GM12878 (cell line): ENCODE measurements around the gene FTO. TPM values are rescaled to one million over a fixed set of nuclear protein-coding genes. Genes with fewer than 3 reads are reported as not detected.

Experiments
- ATAC-seq: fragments of 200-7000 bp; cut with Tn5 transposase; 3 replicates; pipeline ENCODE4 v1.9.1; 2020; ENCODE audit warnings: mild to moderate bottlenecking, moderate library complexity
- BruUV-seq: library from RNA; stranded (reverse); fragments of 400-500 nt; replicated peaks from 2 replicates; lab custom pipeline; 2021; lab: Mats Ljungman, UMichigan
- CTCF ChIA-PET: fragments of 300-600 bp; sonication (Branson Sonifier 250); formaldehyde crosslinking; extraction: SDS; loops from one replicate; lab custom pipeline; 2021; ENCODE audit warnings: inconsistent platforms; lab: Yijun Ruan, JAX
- POLR2A ChIA-PET: fragments of 350-600 bp; formaldehyde crosslinking; extraction: SDS; loops from one replicate; lab custom pipeline; 2021; ENCODE audit warnings: inconsistent platforms; lab: Charles Lee
- RAD21 ChIA-PET: fragments of 300-600 bp; sonication (Branson Sonifier 250); formaldehyde crosslinking; loops from one replicate; lab custom pipeline; 2023; ENCODE audit warnings: antibody characterized with exemption; ENCODE audit not compliant: unreplicated experiment; lab: Charles Lee
- SMC1A ChIA-PET: fragments of 300-600 bp; sonication (Branson Sonifier 250); formaldehyde crosslinking; loops from one replicate; lab custom pipeline; 2023; ENCODE audit not compliant: unreplicated experiment, uncharacterized antibody; lab: Charles Lee
- DNase-seq: peaks from one replicate; pipeline ENCODE4 v3.0.0-alpha.2; 2011; ENCODE audit warnings: low read depth, low spot score
- FAIRE-seq: peaks from 3 replicates; lab custom pipeline; 2011; peaks lifted over from hg19 to GRCh38; lab: Jason Lieb, UNC
- H2AFZ ChIP-seq: 2 replicates; pipeline ENCODE4 v1.6.0; 2011; ENCODE audit warnings: low read depth, low read length, control low read depth; ENCODE audit not compliant: control insufficient read depth
- H3K27ac ChIP-seq: 2 replicates; pipeline ENCODE4 v1.5.1; 2011; ENCODE audit warnings: control low read depth; ENCODE audit not compliant: control insufficient read depth, insufficient read depth
- H3K27me3 ChIP-seq, 2 experiments: replicated peaks in 1 of 2; 2 replicates each; pipeline versions ENCODE4 v1.6.0 to v1.6.1; 2011; ENCODE audit warnings: low read length in 1 of 2; ENCODE audit not compliant: control insufficient read depth in 2 of 2, insufficient read depth in 2 of 2
- H3K36me3 ChIP-seq, 2 experiments: 2 replicates each; pipeline ENCODE4 v1.5.1; 2011; ENCODE audit warnings: low read length in 1 of 2; ENCODE audit not compliant: control insufficient read depth in 2 of 2, insufficient read depth in 2 of 2
- H3K4me1 ChIP-seq: 2 replicates; pipeline ENCODE4 v1.6.1; 2011; ENCODE audit warnings: mild to moderate bottlenecking, low read length, moderate library complexity, mixed read lengths; ENCODE audit not compliant: control insufficient read depth, insufficient read depth
- H3K4me2 ChIP-seq: 2 replicates; pipeline ENCODE4 v1.6.0; 2011; ENCODE audit warnings: control low read depth; ENCODE audit not compliant: control insufficient read depth, insufficient read depth
- H3K4me3 ChIP-seq: fragments of 200-600 bp; sonication (generic); 2 replicates; pipeline ENCODE4 v1.5.1; 2016
- H3K79me2 ChIP-seq: 2 replicates; pipeline ENCODE4 v1.6.0; 2011; ENCODE audit warnings: low read length; ENCODE audit not compliant: control insufficient read depth, insufficient read depth
- H3K9ac ChIP-seq: 2 replicates; pipeline ENCODE4 v1.8.0; 2011; ENCODE audit warnings: low read length, control low read depth, mixed read lengths; ENCODE audit not compliant: control insufficient read depth, insufficient read depth
- H3K9me3 ChIP-seq: replicated peaks from 3 replicates; pipeline ENCODE4 v1.5.1; 2011; ENCODE audit warnings: mild to moderate bottlenecking, low read length; ENCODE audit not compliant: control insufficient read depth, insufficient read depth
- H4K20me1 ChIP-seq: 2 replicates; pipeline ENCODE4 v1.6.0; 2011; ENCODE audit not compliant: control insufficient read depth, insufficient read depth
- ATF7 ChIP-seq: fragments of 450-650 bp; IDR thresholded peaks from 2 replicates; pipeline ENCODE4 v1.6.1; 2016; ENCODE audit warnings: low read depth, mild to moderate bottlenecking
- BCL11A ChIP-seq: IDR thresholded peaks from 2 replicates; pipeline ENCODE4 v1.6.1; 2011; ENCODE audit warnings: low read depth, low read length
- ESRRA ChIP-seq: IDR thresholded peaks from 2 replicates; pipeline ENCODE4 v1.6.1; 2012; ENCODE audit warnings: mild to moderate bottlenecking, low read length, improper control_type of control experiment
- HDGF ChIP-seq: fragments of 450-650 bp; IDR thresholded peaks from 2 replicates; pipeline ENCODE4 v1.6.1; 2016; ENCODE audit warnings: antibody characterized with exemption
- IKZF1 ChIP-seq: fragments of 450-650 bp; conservative IDR thresholded peaks from 2 replicates; pipeline ENCODE4 v1.6.1; 2017; ENCODE audit warnings: antibody characterized with exemption, mild to moderate bottlenecking
- MTA3 ChIP-seq: IDR thresholded peaks from 2 replicates; pipeline ENCODE4 v1.6.1; 2012; ENCODE audit warnings: low read length, inconsistent platforms, borderline replicate concordance
- MYB ChIP-seq: fragments of 150-350 bp; IDR thresholded peaks from 2 replicates; pipeline ENCODE4 v1.6.1; 2014; ENCODE audit warnings: mild to moderate bottlenecking, low read depth, low read length, borderline replicate concordance
- NR2C1 ChIP-seq: fragments of 450-650 bp; IDR thresholded peaks from 2 replicates; pipeline ENCODE4 v1.6.1; 2017; ENCODE audit warnings: antibody characterized with exemption, mild to moderate bottlenecking, moderate library complexity
- TAF1 ChIP-seq: IDR thresholded peaks from 2 replicates; pipeline ENCODE4 v1.6.1; 2011; ENCODE audit warnings: mild to moderate bottlenecking, low read depth, low read length, borderline replicate concordance
- ZBTB33 ChIP-seq: fragments of 450-650 bp; IDR thresholded peaks from 2 replicates; pipeline ENCODE4 v1.6.1; 2017; ENCODE audit warnings: mild to moderate bottlenecking
- ZNF384 ChIP-seq: IDR thresholded peaks from 2 replicates; pipeline ENCODE4 v1.6.1; 2012; ENCODE audit warnings: low read depth, mild to moderate bottlenecking, low read length, improper control_type of control experiment, borderline replicate concordance
- ZSCAN29 ChIP-seq: fragments of 450-650 bp; IDR thresholded peaks from 2 replicates; pipeline ENCODE4 v1.6.1; 2017; ENCODE audit warnings: mild to moderate bottlenecking, moderate library complexity
- WGBS: methylation state at CpG from one replicate; pipeline ENCODE4 v1.1.6; 2016; ENCODE audit warnings: low lambda C conversion rate; ENCODE audit not compliant: insufficient replicate concordance, insufficient coverage; ENCODE audit errors: missing lambda C conversion rate; 5-methylcytosine and 5-hydroxymethylcytosine counted together
- in situ Hi-C: fragments of 300-500 bp; cut with MboI; formaldehyde crosslinking; loops from 9 replicates; pipeline ENCODE4 v1.14.3; 2018; ENCODE audit warnings: mixed read lengths
- intact Hi-C: fragments of 100-400 bp; cut with micrococcal nuclease; formaldehyde crosslinking; loops from one replicate; pipeline ENCODE4 v1.14.2; 2022; ENCODE audit not compliant: unreplicated experiment
- polyA plus RNA-seq, 11 experiments: library from polyadenylated mRNA; depleted of rRNA in 4 of 11; unstranded in 6 of 11; stranded (reverse) in 5 of 11; fragments of >200 nt; fragmentation: Nextera tagmentation in 4 of 11; fragmentation: Illumina TruSeq in 1 of 11; extraction: Ambion mirVana in 4 of 11; extraction: Trizol in 1 of 11; gene quantifications; 1 replicate in 1 of 11; 2 replicates in 10 of 11; pipeline versions ENCODE4 v1.2.1 to v1.2.3, GENCODE V29; 2011 to 2016; ENCODE audit warnings: inconsistent platforms in 2 of 11, missing spikeins in 2 of 11, low read depth in 1 of 11
- total RNA-seq, 4 experiments: library from RNA; depleted of rRNA in 3 of 4; stranded (reverse); fragments of >200 nt in 3 of 4; fragmentation: Illumina TruSeq in 1 of 4; extraction: Trizol in 1 of 4; gene quantifications; 2 replicates each; pipeline versions ENCODE4 v1.2.1 to v1.2.3, GENCODE V29; 2013 to 2021
- TF ChIP-seq, protein P1 (sequence below): IDR thresholded peaks from 2 replicates; pipeline ENCODE4 v1.6.1; 2011; ENCODE audit warnings: borderline replicate concordance, low read depth, mild to moderate bottlenecking, moderate library complexity, mixed read lengths, low read length; ENCODE audit not compliant: insufficient read depth; ENCODE audit errors: extremely low read length

Gene FTO
- total and polyA plus RNA-seq, 10 of the 15 experiments (the other 5 are each of a cell fraction or from before 2014, with no cell fraction given), result 20.1 to 55.0 (median 47.0) TPM

GRCh38 chr16:54159490-54160080 is 455.6 kb downstream of the FTO start:
- DNase-seq (no peak), ATAC-seq (no peak), FAIRE-seq (no peak)
- SMC1A ChIA-PET, result no interaction called here
- RAD21 ChIA-PET, result no interaction called here
- Histone ChIP-seq H4K20me1 (no peaks in the 10 kb centered on the region), H3K9me3 (no peaks in the 10 kb centered on the region; the same call in 2 of the 3 replicates), H3K4me1 (no peaks in the 10 kb centered on the region), H3K4me3 (no peak overlapping the region), H3K36me3 (no peaks in the 10 kb centered on the region), H3K4me2 (no peak overlapping the region), H2AFZ (no peak overlapping the region), H3K27me3 (no peaks in the 10 kb centered on the region), H3K27ac (no peak overlapping the region), H3K79me2 (no peaks in the 10 kb centered on the region), H3K9ac (no peak overlapping the region)
- in situ Hi-C loops (no loop called here), intact Hi-C loops (no loop called here)
- no TSS peak for BruUV-seq
- TF ChIP-seq, protein P1, sequence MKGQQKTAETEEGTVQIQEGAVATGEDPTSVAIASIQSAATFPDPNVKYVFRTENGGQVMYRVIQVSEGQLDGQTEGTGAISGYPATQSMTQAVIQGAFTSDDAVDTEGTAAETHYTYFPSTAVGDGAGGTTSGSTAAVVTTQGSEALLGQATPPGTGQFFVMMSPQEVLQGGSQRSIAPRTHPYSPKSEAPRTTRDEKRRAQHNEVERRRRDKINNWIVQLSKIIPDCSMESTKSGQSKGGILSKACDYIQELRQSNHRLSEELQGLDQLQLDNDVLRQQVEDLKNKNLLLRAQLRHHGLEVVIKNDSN, result no peak
- TF ChIP-seq ATF7, result no peak
- no peak for TF ChIP-seq IKZF1
- TF ChIP-seq TAF1, result no peak
- no peak for TF ChIP-seq MYB
- CTCF ChIA-PET, result no interaction called here
- POLR2A ChIA-PET, result no interaction called here
- WGBS, result 22% methylated on average over 6 of the region's 6 CpGs

DNA sequence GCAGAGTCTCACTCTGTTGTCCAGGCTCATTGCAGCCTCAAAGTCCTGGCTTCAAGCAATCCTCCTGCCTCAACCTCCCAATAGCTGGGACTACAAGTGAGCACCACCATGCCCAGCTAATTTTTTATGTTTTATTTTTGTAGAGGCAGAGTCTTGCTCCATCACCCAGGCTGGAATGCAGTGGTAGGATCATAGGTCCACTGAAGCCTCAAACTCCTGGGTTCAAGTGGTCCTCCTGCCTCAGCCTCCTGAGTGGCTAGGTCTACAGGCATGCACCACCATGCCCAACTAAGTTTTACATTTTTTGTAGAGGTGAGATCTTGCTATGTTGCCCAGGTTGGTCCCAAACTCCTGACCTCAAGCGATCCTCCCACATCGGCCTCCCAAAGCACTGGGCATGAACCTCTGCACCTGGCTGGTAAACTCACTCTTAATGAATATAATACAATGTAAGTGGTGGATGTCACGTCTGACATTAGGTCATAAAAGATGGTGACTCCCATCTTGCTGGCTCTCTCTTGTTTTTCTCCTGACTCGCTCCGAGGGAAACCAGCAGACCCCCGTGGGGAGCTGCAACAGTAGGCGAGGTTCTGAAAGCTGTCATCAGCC is 456.4 kb downstream of the FTO start:
- H3K9ac ChIP-seq, result no peak overlapping the region
- H2AFZ ChIP-seq, result no peak overlapping the region
- FAIRE-seq (no peak), DNase-seq (no peak), ATAC-seq (no peak)
- no peaks in the 10 kb centered on the region for H3K4me1 ChIP-seq
- ChIA-PET POLR2A (no interaction called here), CTCF (no interaction called here), SMC1A (no interaction called here), RAD21 (no interaction called here)
- no peaks in the 10 kb centered on the region for H3K36me3 ChIP-seq
- H3K4me2 ChIP-seq, result no peak overlapping the region
- intact Hi-C loops (no loop called here), in situ Hi-C loops (no loop called here)
- H3K4me3 ChIP-seq, result no peak overlapping the region
- WGBS, result 36% methylated on average over 7 of the region's 7 CpGs
- H3K79me2 ChIP-seq, result no peaks in the 10 kb centered on the region
- no peaks in the 10 kb centered on the region for H3K27me3 ChIP-seq
- TF ChIP-seq ZNF384 (no peak), ZBTB33 (no peak), MTA3 (no peak), ESRRA (no peak), NR2C1 (no peak), HDGF (no peak), ZSCAN29 (no peak), BCL11A (no peak)
- no TSS peak for BruUV-seq
- no peaks in the 10 kb centered on the region; the same call in 2 of the 3 replicates for H3K9me3 ChIP-seq
- H4K20me1 ChIP-seq, result no peaks in the 10 kb centered on the region
- H3K27ac ChIP-seq, result no peak overlapping the region
